HG03342 (cell line): Measurements from ENCODE around the gene HNMT.

Source experiments
- ATAC-seq: cut with Tn5 transposase; IDR thresholded peaks from one replicate; pipeline ENCODE4 v1.9.1; 2021; ENCODE audit warnings: mild to moderate bottlenecking, moderate library complexity; ENCODE audit not compliant: unreplicated experiment

Gene HNMT

DNA sequence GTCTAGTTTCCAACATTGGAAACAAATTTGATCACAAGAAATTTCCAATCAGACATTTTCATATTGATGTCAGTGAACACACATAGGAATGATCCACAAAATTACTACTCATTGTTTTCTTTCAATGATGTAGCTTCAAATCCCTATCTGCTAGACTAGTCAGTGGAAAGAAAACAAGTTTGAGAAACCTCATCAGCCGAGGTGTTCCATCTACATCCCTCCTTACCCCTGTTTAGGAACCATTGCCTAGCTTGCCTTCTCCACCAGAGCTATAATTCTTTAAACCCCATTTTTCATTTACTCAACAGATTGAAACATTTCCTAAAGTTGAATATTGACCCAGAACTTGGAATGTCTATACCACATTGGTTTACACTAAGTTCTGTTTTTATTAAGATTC is 45.3 kb downstream of the HNMT start:
- no peak for ATAC-seq

DNA sequence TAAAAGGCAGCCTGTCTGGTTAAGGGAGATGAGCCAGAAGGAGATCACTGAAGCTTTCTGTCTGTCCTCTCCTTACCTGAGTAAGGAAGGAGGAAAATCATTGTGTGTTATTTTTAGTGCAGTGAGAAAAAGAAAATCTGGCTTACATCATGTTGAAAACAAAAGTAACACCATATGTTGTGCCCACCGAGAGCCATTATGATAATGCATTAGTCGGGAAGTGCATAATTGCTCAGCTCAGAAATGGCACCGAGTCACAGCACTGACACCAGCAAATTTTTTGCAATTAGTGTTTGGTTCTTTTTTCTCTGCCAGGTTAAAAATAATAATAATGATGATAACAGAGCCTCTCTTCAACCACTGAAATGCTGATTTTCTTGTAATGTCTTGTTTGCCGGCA is 46.6 kb downstream of the HNMT start:
- ATAC-seq: no peak

DNA sequence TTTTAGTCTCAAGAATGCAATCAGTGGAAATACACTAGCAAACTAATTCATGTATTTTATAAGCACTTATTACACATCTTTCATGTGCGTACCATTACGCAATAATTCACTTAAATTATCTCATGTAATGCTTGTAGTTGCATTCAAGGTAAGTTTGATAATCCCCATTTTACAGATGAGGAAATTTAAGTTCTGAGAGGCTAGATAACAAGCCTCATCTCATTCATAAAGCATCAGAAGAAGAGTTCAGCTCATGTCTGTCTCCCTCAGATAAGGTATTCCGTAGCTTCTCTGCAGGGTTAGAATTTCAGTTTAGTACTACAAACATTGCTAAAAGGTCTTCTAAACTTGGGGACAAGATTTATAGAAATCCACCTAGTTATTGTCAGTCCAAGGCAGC is 47.8 kb downstream of the HNMT start:
- ATAC-seq: no peak

DNA sequence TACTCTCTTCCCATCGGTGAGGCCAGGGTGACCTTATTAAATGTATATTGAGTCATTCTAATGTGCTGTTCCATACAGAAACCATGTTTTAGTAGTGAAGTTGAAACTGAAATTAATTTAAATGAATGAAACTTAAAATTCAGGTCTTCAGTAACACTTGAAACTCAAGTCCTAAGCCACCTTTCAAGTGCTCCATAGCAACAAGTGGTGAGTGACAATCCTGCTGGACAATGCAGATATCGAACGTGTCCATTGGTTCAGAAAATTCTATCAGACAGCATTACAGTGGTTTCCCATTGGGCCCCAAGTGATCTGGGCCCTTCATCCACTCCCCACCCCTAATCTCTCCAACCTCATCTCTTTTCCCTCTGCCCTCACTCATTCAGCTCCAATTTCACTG is 48.7 kb downstream of the HNMT start:
- no peak for ATAC-seq

DNA sequence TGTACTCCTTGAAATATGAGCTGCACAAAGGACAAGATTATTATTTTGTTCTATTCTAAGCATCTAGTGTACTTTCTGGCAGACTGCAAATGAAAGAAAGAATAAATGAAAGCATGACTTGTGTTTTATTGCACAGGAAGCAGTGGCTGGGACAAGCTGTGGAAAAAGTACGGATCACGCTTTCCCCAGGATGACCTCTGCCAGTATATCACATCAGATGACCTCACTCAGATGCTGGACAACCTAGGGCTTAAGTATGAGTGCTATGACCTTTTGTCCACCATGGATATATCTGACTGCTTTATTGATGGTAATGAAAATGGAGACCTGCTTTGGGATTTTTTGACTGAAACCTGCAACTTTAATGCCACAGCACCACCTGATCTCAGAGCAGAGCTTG is 49.4 kb downstream of the HNMT start:
- no peak for ATAC-seq

DNA sequence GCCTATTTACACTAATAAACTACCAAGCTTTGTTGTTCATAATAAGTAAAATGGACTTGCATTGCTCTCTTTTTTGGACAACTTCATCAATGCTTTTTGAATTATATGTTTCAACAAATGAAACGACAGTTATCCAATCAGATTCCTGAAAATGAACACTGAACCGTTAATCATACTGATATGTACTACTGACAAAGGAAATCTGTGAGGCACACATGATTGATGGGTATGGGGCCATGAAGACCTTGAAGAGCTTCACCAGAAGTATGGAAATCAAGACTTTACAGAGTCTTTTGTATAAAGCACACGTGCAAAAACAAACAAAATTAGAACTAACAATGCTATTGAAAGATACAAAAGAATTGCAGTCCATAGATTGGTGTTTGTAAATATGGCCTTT is 51.2 kb downstream of the HNMT start:
- no peak for ATAC-seq

DNA sequence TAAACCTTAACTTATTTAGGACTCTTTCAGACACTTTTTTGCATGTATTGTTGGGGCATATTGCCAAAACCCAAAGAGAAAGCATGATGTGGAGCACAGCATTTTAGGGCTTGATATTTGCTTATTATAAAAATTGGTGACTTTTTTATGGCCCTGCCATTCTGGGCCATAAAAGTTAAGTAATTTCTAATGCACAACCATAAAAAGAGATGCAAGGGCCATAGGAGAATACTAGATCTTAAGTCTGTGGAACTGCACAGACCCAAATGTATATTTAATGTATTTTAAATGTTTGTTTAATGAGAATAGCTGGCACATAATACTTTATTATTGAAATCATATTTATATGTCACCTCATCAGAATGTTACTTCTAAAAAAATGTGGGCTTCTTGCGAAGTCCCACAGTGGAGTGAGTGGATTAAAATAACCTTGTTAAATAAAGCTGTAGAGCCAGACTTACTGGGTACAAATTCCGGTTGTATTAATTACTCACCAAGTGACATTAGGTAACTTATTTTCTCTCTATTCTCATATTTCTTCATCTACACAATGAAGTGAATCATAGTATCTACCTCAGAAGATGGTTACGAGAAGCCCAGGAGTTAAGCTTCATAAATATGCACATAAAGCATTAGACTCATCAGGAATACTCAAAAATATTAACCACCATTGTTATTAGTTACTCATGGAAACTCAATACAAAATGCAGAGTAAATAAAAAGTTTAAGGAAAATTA is 52.2 kb downstream of the HNMT start:
- ATAC-seq: no peak

DNA sequence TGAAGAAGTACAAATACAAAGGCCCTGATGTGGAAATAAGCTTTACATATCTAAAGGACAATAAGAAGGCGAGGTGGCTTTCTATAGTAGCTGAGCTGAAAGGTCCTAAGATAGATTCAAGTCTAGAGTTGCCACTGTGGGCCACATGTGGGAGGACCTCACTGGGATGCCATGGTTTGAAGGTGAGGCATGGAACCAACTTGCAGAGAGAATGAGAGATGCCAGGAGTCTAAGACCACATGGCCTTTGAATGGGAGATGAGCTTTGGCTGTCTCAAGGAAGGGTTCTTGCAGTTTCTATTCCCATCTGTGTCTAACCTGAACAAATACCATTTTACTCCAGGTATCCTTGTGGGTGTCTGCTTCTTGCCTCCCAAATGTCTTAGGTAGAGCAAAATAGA is 53.6 kb downstream of the HNMT start:
- ATAC-seq: no peak

DNA sequence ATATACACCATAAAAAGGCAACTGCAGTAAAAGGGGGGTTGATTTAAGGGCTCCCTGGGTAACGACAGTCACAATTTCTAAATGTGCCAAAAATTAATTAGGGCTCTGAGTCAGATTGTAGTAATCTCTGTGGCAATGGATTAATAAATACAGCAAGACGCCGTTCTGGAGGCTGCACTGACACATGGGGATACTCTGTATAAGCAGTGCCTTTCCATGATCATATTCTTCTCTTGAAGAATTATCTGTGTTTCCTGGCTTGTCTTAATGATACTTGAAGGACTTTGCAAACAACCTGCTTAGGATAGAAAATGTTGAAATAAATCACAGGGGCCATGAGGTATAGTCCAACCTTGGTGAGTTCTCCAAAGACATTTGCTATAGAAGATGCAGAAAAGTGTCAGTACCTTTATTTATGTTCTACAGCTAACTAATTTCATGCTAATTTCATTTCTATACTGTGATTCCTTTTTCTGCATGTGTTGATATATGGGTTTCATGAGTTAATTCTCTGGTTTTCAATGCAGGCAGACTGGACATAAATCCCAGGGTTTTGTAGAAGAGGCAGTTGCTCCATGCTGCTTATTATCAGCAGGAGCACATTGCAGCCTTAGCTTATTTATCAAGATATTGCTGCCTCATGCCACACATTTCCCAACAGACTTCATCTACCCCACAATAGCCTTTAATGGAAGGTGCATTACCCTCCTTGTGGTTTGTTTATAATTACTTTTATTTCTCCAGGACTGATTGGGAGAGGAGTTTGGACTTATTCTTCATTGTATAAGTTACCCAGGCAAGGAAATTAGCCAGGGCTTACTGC is 54.8 kb downstream of the HNMT start:
- ATAC-seq: no peak

DNA sequence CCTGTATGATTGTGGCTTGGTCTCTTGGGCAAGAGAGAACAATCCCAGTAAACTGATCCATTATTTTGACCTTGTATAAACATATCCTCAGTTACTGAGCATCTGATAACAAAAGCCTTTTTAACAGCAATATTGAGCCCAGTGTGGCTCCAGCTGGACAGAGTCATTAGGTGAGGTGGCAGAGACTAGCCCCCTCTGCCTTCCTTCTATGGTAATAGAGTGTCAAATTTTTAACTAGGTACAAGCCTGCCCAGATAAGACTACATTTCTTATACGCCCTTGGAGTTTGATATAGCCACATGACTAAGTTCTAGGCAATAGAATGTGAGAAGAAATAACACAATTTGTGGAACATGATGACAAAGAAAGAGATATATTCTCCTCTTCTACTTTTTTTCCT is 56.2 kb downstream of the HNMT start:
- ATAC-seq: no peak

DNA sequence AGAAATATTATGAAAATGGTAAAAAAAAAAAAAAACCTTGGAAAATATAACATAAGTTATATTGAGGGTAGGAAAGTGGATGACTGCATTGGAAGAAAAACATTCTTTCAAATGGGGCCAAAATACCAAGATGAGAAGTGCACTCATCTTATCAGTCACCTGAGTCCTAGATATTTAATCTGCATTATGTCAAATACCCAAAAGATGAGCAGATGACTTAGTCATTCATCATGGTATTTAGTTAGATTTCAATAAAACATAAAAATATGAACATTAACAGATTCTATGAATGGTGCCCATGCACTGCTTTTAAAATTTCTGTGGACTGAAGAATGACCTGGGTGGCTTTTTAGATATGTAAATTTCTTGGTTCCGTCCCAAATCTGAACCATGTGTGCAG is 56.9 kb downstream of the HNMT start:
- no peak for ATAC-seq

DNA sequence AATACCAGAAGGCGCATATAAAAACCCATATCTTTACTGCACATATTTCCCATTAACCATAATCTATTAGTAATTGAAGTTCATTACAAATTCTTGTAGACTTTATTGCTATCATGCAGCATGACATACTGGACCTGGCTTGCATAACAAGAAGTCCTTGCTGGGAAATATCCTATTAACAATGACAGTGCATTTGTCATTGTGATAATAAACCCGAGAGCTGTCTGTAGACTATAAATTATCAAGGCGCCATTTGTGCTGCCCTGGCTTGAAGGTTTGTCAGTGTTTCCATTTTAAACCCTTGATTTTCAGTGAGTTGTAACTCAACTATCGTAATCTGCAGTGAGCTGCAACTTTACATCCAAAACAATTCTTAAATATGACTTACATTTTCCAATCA is 59.0 kb downstream of the HNMT start:
- ATAC-seq: no peak

DNA sequence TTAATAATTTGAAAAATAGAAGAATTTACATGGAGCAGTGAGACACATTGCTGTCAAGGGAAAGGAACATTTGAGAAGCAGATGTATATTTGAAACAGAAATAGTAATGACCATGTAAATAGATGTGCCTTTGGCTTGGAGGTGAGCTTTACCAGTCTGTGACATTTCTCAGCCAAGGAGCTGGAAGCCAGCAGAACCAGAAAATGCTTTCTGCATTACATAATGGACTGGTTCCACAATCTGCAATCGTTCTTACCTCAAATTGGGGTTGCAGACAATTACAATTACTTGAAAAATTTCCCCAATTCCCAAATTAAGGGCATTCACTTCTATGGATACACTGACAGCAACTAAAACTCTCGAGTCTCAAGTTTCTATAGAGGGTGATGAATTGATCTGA is 59.7 kb downstream of the HNMT start:
- no peak for ATAC-seq

DNA sequence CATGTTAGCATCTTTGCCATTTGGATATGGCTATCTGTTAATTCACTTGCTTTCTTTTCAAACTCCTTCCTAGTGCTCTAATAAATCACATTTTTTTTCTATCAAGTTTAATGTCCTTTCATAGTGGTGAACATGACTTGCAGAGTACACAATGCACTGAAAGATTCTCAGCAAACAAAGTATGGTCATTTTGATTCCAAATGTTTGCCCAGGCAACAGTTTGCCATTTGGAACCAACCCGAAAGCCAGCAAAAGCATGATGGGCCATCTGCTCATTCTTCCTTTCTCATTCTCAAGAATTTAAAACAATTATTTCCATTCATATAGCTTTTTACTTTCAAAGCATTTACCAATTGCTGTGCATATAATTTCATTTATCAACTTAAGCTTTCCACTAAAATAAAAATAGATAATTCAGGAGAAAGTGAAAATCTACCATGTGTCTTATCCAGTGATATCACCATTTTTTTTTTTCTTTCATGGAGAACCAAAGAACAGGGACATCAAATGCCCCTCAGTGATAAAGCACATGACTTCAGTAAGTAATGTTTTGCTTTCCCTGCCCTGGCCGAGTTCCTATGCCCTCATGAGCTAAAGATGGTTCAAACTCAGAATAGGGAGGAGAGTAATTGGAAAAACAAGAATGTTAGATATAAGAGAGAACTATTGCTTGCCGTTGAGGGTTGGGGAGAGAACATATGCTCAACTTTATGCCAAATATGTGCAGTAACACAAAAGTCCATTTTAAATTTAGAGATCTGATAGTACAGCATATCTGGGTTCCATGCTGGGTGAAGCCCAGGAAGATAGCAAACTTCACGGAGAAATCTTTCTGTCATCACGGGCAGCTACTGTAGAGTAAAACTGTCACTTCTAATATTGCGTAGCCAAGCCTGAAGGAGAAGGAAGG is 62.1 kb downstream of the HNMT start:
- ATAC-seq: no peak

DNA sequence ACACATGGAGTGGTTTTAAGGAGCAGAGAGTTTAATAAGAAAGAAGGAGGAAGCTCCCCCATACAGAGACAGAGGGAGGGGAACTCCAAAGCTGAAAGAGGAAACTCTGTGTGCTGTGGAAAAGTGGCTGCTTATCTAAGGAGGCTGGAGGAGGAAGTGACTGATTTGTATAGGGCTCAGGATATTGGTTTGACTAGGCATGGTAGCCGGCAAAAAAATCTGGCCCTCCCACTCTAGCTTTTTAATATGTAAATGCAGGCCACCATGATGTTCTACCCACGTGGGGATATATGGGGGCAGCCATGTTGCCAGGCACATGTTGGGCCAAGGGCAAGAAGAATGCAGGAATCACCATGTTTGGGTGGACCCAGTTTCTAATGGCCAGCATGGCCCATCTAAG is 64.3 kb downstream of the HNMT start:
- ATAC-seq: peak; percentile 65

DNA sequence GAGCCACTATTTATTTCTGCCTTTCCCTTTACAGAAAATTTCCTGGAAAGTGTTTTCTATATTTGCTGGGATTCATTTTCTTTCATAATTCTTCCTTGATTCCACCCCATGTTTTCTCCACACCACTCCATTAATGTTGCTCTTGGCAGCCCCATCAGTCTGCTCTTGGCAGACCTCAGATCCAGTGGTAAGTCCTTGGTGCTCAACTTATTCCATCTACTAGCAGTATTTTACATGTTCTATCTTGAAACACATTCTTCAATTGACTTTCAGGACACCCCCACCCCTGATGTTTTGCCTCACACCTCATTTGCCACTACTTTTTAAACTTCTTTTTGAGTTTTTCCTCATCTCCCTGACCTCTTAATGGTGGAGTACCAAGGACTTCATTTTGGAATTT is 65.0 kb downstream of the HNMT start:
- ATAC-seq: no peak

DNA sequence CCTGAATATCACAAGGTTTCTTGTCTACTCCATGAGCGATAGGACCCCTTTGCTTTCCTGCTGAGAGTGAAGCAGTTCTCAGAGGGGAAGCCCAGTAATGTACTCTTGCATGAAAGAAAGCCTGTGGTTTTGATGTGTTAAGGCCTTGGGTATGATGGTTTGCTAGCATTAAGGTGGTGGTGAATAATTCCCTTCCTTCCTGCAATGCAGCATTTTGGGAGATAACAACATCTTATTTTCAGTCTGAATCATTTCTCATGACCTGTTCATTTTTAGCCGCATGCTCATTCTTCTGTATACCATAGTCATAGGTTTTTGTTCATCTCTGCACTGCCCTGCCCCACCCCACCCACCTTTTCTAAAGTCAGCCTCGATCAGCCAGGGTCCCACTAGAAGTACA is 66.2 kb downstream of the HNMT start:
- peak; percentile 67 for ATAC-seq

DNA sequence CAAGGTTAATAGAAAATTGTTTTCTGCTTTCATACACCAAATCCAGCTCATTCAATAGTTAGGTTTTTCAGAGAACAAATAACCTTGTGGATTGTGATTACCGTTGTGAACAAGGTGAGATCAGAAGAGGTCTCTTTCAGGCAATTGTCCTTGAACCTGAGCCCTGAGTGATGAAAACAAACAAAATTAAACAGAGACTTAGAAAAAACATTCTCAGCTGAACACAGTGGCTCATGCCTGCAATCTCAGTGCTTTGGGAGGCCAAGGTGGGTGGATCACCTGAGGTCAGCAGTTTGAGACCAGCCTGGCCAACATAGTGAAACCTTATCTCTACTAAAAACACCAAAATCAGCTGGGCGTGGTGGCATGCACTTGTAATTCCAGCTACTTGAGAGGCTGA is 68.1 kb downstream of the HNMT start:
- no peak for ATAC-seq

DNA sequence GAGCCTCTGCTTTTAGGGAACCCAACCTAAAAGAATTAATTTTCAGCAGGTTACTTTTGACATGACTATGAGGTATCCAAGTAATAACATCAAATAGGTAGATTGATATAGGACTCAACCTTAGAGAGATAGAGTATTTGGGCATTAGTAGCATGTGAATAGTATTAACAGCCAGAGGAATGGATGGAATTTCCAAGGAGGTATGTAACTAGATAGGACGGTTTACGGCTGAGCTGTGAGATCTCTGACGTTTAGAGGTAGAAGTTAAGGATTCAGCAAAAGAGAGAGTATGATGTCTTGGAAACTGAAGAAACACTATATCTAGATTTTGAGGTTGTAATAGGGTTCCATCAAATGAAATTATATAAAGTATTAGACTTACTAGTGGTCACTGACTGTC is 70.3 kb downstream of the HNMT start:
- no peak for ATAC-seq

DNA sequence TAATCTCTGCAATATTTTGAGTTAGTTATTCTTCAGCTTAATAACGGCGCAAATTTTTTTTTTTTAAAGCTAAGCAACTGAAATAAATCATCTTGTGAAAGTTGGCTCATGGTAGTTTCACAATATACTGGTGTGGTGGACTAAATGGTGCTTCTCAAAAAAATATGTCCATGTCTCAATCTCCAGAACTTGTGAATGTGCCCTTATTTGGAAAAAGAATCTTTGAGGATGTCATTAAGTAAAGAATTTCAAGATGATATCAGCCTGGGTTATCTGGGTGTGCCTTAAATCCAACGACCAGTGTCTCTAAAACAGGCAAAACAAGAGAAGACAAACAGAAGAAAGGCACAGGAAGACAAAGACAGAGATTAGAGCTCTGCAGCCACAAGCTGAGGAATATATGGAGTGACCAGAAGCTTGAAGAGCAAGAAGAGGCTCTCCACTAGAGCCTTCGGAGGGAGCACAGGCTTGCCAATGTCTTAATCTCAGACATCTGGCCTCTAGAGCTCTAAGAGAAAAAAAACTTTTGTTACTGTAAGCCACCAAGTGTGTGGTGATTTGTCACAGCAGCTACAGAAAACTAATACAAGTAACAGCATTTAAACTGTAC is 71.4 kb downstream of the HNMT start:
- no peak for ATAC-seq

DNA sequence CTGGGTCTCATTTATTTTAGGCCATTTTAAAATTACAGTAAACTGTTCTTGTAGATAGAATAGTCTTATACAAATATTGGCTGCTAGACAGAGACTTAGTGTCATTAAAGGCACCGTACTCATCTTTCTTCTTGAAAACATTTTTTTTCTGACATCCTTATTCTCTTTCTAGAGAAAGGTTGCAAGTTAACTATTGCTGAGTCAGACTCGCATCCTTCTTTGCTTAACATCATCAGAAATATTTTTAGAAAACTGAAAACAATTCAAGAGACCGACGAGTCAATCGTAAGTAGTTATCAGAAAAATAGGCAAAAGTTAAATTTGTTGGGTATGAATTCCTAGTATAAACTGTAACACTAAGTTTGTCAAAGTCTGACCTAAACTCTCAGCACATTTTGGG is 72.2 kb downstream of the HNMT start:
- ATAC-seq: no peak
